B cell (primary cell): ENCODE measurements around the gene WNT11. TPM values are rescaled to one million over a fixed set of nuclear protein-coding genes. Genes with fewer than 3 reads are reported as not detected.

Experiments used
- ATAC-seq: fragments of 200-7000 bp; cut with Tn5 transposase; one replicate; pipeline ENCODE4 v1.10.0; 2021; ENCODE audit warnings: low read depth, mild to moderate bottlenecking, moderate number of reproducible peaks, moderate library complexity
- CTCF ChIA-PET: fragments of 350-600 bp; sonication (Branson Sonifier 250); formaldehyde crosslinking; loops from one replicate; lab custom pipeline; 2021; ENCODE audit warnings: antibody characterized with exemption, inconsistent platforms; lab: Charles Lee
- POLR2A ChIA-PET: fragments of 350-600 bp; sonication (Branson Sonifier 250); formaldehyde crosslinking; loops from one replicate; lab custom pipeline; 2021; ENCODE audit warnings: antibody characterized with exemption; lab: Charles Lee
- DNase-seq: peaks from one replicate; pipeline ENCODE4 v3.0.0; 2013
- H2AFZ ChIP-seq: 2 replicates; pipeline ENCODE4 v1.6.1; 2012; ENCODE audit warnings: mild to moderate bottlenecking, low read depth, low read length; ENCODE audit not compliant: insufficient read depth, poor library complexity, severe bottlenecking
- H3K27ac ChIP-seq, 2 donors: 1 replicate in 1 of 2; 2 replicates in 1 of 2; pipeline ENCODE4 v1.5.1; 2012 to 2013; ENCODE audit warnings: low read length in 2 of 2, mild to moderate bottlenecking in 2 of 2, moderate library complexity in 1 of 2
- H3K27me3 ChIP-seq, 4 experiments: fragments of 200-600 bp in 1 of 4; sonication (generic) in 1 of 4; replicated peaks in 1 of 4; 1 replicate in 2 of 4; 2 replicates in 2 of 4; pipeline versions ENCODE4 v1.6.1 to v1.7.0; 2013 to 2016; ENCODE audit warnings: low read length in 3 of 4, mild to moderate bottlenecking in 2 of 4, mixed read lengths in 1 of 4, moderate library complexity in 1 of 4; ENCODE audit not compliant: insufficient read depth in 4 of 4, control insufficient read depth in 3 of 4; ENCODE audit errors: control extremely low read depth in 1 of 4
- H3K36me3 ChIP-seq, 2 experiments: replicated peaks in 1 of 2; 1 replicate in 1 of 2; 2 replicates in 1 of 2; pipeline versions ENCODE4 v1.6.1 to v1.7.1; 2013; ENCODE audit warnings: low read length in 1 of 2; ENCODE audit not compliant: insufficient read depth in 2 of 2, control insufficient read depth in 1 of 2; ENCODE audit errors: control extremely low read depth in 1 of 2, extremely low read depth in 1 of 2
- H3K4me1 ChIP-seq, 2 donors: fragments of 200-600 bp in 1 of 2; sonication (generic) in 1 of 2; 1 replicate in 1 of 2; 2 replicates in 1 of 2; pipeline versions ENCODE4 v1.5.1 to v1.6.1; 2013 to 2017; ENCODE audit warnings: low read length in 2 of 2; ENCODE audit not compliant: control insufficient read depth in 2 of 2, insufficient read depth in 2 of 2
- H3K4me2 ChIP-seq: replicated peaks from 2 replicates; pipeline ENCODE3; 2012; ENCODE audit warnings: mild to moderate bottlenecking, low read depth, low read length; ENCODE audit not compliant: poor library complexity, severe bottlenecking
- H3K4me3 ChIP-seq, 5 experiments: fragments of 200-600 bp in 1 of 5; sonication (generic) in 1 of 5; 1 replicate in 3 of 5; 2 replicates in 2 of 5; pipeline versions ENCODE4 v1.5.1 to v1.7.0; 2011 to 2016; ENCODE audit warnings: low read length in 4 of 5, mild to moderate bottlenecking in 4 of 5, low read depth in 2 of 5, control low read depth in 1 of 5, moderate library complexity in 1 of 5; ENCODE audit not compliant: insufficient read depth in 1 of 5; ENCODE audit errors: control extremely low read depth in 1 of 5, extremely low read depth in 1 of 5
- H3K79me2 ChIP-seq: fragments of 200-600 bp; sonication (generic); one replicate; pipeline ENCODE4 v1.6.0; 2016; ENCODE audit warnings: low read length; ENCODE audit not compliant: control insufficient read depth, insufficient read depth
- H3K9ac ChIP-seq: fragments of 200-600 bp; sonication (generic); 2 replicates; pipeline ENCODE4 v1.6.1; 2017; ENCODE audit warnings: mild to moderate bottlenecking, low read length, moderate library complexity
- H3K9me3 ChIP-seq, 3 donors: one replicate each; pipeline versions ENCODE4 v1.6.1 to v1.7.1; 2013; ENCODE audit warnings: low read length in 2 of 3; ENCODE audit not compliant: control insufficient read depth in 2 of 3, insufficient read depth in 1 of 3; ENCODE audit errors: control extremely low read depth in 1 of 3
- H4K20me1 ChIP-seq: 2 replicates; pipeline ENCODE4 v1.6.0; 2012; ENCODE audit warnings: mild to moderate bottlenecking, low read length; ENCODE audit not compliant: insufficient read depth, control insufficient read depth, poor library complexity, severe bottlenecking
- H3K27ac Mint-ChIP-seq: one replicate; pipeline ENCODE4 v1.8.0; 2021; ENCODE audit warnings: mixed read lengths
- H3K27me3 Mint-ChIP-seq: one replicate; pipeline ENCODE4 v1.8.0; 2021; ENCODE audit warnings: mixed read lengths
- H3K4me1 Mint-ChIP-seq: one replicate; pipeline ENCODE4 v1.8.0; 2021; ENCODE audit warnings: mixed read lengths
- H3K4me3 Mint-ChIP-seq: one replicate; pipeline ENCODE4 v1.8.0; 2021; ENCODE audit warnings: mixed read lengths
- H3K9me3 Mint-ChIP-seq: one replicate; pipeline ENCODE4 v1.8.0; 2022; ENCODE audit warnings: mixed read lengths; ENCODE audit not compliant: insufficient read depth
- EZH2 ChIP-seq: IDR thresholded peaks from 2 replicates; pipeline ENCODE4 v1.6.1; 2012; ENCODE audit warnings: borderline replicate concordance, low read depth, mild to moderate bottlenecking, moderate library complexity, low read length; ENCODE audit not compliant: insufficient read depth, poor library complexity, severe bottlenecking
- WGBS: methylation state at CpG from one replicate; pipeline ENCODE4 v1.1.5; 2013; ENCODE audit warnings: missing lambda C conversion rate; ENCODE audit not compliant: insufficient coverage; 5-methylcytosine and 5-hydroxymethylcytosine counted together
- intact Hi-C: fragments of 100-400 bp; cut with micrococcal nuclease; formaldehyde crosslinking; loops from one replicate; pipeline ENCODE4 v1.10.0; 2022
- polyA plus RNA-seq: library from polyadenylated mRNA; depleted of rRNA; stranded (reverse); fragments of >200 nt; gene quantifications from 2 replicates; pipeline ENCODE4 v1.2.3, GENCODE V29; 2012
- total RNA-seq, 2 donors: library from RNA; stranded (reverse); fragments of 120-200 nt in 1 of 2; gene quantifications; 1 replicate in 1 of 2; 2 replicates in 1 of 2; pipeline versions ENCODE4 v1.2.3 to v1.2.4, GENCODE V29; 2013 to 2022
- TF ChIP-seq, protein P1 (sequence below): fragments of 200-600 bp; IDR thresholded peaks from one replicate; pipeline ENCODE4 v1.8.0; 2022; ENCODE audit warnings: antibody characterized with exemption, mild to moderate bottlenecking

Gene WNT11
- total and polyA plus RNA-seq, 2 donors (not counting 1 experiment from before 2014, with no cell fraction given): 0.39 TPM; not detected in 1

DNA sequence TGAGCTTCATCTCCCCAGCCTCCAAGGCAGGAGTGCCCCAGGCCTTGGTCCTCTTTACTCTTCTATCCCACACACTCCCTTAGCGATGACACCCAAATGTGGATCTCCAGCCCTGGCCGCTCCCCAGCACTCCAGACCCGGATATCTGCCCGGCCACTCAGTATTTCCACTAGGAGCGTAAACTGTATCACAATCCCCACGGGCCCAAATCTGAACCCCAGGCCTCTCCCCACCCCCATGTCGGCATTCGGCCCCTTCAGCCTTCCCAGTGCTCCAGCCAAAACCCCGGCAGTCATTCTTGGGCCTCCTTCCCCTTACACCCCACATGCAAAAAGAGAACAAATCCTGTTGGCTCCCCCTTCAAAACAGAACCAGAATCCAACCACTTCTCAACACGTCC lies 20.8 kb downstream of the WNT11 start:
- Histone ChIP-seq H4K20me1 (no peaks in the 10 kb centered on the region), H3K79me2 (no peaks in the 10 kb centered on the region), H3K36me3 (no peaks in the 10 kb centered on the region), H2AFZ (no peak overlapping the region), H3K27ac (no peak overlapping the region), H3K4me3 (no peak overlapping the region), H3K4me2 (no peak overlapping the region), H3K4me1 (no peaks in the 10 kb centered on the region), H3K9me3 (peaks cover 0 to 3% (median 0%) of the 10 kb centered on the region in 3 donors), H3K27me3 (no peaks in the 10 kb centered on the region), H3K9ac (no peak overlapping the region)
- ChIA-PET CTCF (no interaction called here), POLR2A (no interaction called here)
- 91% methylated on average over 10 of the region's 10 CpGs for WGBS
- ATAC-seq (no peak), DNase-seq (no peak)
- no peaks in the 10 kb centered on the region for H3K9me3 Mint-ChIP-seq
- H3K27me3 Mint-ChIP-seq: no peaks in the 10 kb centered on the region
- no peak overlapping the region for H3K27ac Mint-ChIP-seq
- H3K4me3 Mint-ChIP-seq: no peak overlapping the region
- H3K4me1 Mint-ChIP-seq: no peaks in the 10 kb centered on the region
- TF ChIP-seq EZH2: no peak
- TF ChIP-seq, protein P1, sequence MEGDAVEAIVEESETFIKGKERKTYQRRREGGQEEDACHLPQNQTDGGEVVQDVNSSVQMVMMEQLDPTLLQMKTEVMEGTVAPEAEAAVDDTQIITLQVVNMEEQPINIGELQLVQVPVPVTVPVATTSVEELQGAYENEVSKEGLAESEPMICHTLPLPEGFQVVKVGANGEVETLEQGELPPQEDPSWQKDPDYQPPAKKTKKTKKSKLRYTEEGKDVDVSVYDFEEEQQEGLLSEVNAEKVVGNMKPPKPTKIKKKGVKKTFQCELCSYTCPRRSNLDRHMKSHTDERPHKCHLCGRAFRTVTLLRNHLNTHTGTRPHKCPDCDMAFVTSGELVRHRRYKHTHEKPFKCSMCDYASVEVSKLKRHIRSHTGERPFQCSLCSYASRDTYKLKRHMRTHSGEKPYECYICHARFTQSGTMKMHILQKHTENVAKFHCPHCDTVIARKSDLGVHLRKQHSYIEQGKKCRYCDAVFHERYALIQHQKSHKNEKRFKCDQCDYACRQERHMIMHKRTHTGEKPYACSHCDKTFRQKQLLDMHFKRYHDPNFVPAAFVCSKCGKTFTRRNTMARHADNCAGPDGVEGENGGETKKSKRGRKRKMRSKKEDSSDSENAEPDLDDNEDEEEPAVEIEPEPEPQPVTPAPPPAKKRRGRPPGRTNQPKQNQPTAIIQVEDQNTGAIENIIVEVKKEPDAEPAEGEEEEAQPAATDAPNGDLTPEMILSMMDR: no peak
- intact Hi-C loops: no loop called here

DNA sequence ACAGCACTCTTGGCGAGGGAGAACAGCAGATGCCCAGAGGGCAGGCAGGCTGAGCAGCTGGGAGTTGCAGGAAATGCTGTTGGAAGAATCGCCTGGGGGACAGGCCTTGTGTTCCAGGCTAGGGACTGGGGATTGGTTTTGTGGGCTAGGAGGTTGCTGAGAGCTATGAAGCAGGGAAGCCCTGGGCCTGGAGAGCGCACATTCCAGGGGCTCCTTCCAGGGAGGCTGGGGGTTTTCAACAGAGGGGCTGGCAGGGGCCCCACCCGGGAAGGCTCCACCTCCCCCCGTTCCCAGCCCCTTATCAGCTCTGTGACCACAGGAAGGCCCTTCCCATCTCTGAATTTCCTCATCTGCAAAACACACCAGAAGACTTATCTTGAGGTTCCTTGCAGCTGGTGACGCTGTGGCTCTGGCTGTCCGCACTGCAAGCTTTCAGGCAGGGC lies 21.7 kb downstream of the WNT11 start:
- Mint-ChIP-seq H3K4me1 (no peaks in the 10 kb centered on the region), H3K27ac (no peak overlapping the region), H3K27me3 (no peaks in the 10 kb centered on the region), H3K9me3 (no peaks in the 10 kb centered on the region), H3K4me3 (no peak overlapping the region)
- no peaks in the 10 kb centered on the region for H3K79me2 ChIP-seq
- CTCF ChIA-PET: interaction anchor here (0.5 kb wide), 1 partner anchor 731 kb away, joined by 3 read pairs; no protein-coding TSS in a partner anchor
- H2AFZ ChIP-seq: no peak overlapping the region
- TF ChIP-seq, protein P1: no peak
- TF ChIP-seq EZH2: no peak
- H3K4me2 ChIP-seq: no peak overlapping the region
- no peak overlapping the region for H3K4me3 ChIP-seq
- H3K27me3 ChIP-seq: no peaks in the 10 kb centered on the region
- no peaks in the 10 kb centered on the region for H3K4me1 ChIP-seq
- 39% methylated on average over 6 of the region's 7 CpGs for WGBS
- DNase-seq (no peak), ATAC-seq (no peak)
- no peak overlapping the region for H3K9ac ChIP-seq
- H4K20me1 ChIP-seq: no peaks in the 10 kb centered on the region
- H3K36me3 ChIP-seq: no peaks in the 10 kb centered on the region
- POLR2A ChIA-PET: no interaction called here
- intact Hi-C loops: no loop called here
- H3K27ac ChIP-seq: no peak overlapping the region
- peaks cover 0 to 3% (median 0%) of the 10 kb centered on the region in 3 donors for H3K9me3 ChIP-seq
